SK-N-SH treated with all-trans-retinoic acid at 6 μM for 48 hours (cell line): ENCODE measurements around the gene ARL4D.
"Not testable (repeated sequence)": the region's sequence is repeated elsewhere in the genome, so short reads cannot be mapped to it uniquely, and the experiment has no call there.

Experiments
- ATAC-seq: fragments of 200-7000 bp; cut with Tn5 transposase; 3 replicates; pipeline ENCODE4 v1.9.1; 2020; ENCODE audit warnings: mild to moderate bottlenecking, moderate library complexity
- BACH2 ChIP-seq: fragments of 250-450 bp; sonication (Bioruptor Pico); IDR thresholded peaks from 2 replicates; pipeline ENCODE4 v1.9.0; 2021; ENCODE audit warnings: mild to moderate bottlenecking, borderline replicate concordance
- CSDC2 ChIP-seq: fragments of 250-450 bp; sonication (Bioruptor Pico); IDR thresholded peaks from 2 replicates; pipeline ENCODE4 v1.5.0; 2020; ENCODE audit warnings: mild to moderate bottlenecking, moderate library complexity
- ESRRG ChIP-seq: fragments of 250-450 bp; sonication (Bioruptor Pico); IDR thresholded peaks from 2 replicates; pipeline ENCODE4 v1.6.1; 2021; ENCODE audit warnings: mild to moderate bottlenecking
- ISL1 ChIP-seq: fragments of 250-450 bp; sonication (Bioruptor Pico); IDR thresholded peaks from 2 replicates; pipeline ENCODE4 v2.1.2; 2022; ENCODE audit warnings: mild to moderate bottlenecking, moderate library complexity
- OSR1 ChIP-seq: fragments of 250-450 bp; sonication (Bioruptor Pico); IDR thresholded peaks from 2 replicates; pipeline ENCODE4 v1.8.0; 2022; ENCODE audit warnings: moderate library complexity, mild to moderate bottlenecking, inconsistent platforms
- PATZ1 ChIP-seq: fragments of 250-450 bp; sonication (Bioruptor Pico); IDR thresholded peaks from 2 replicates; pipeline ENCODE4 v1.8.0; 2020; ENCODE audit warnings: mild to moderate bottlenecking, moderate library complexity, borderline replicate concordance
- PPARA ChIP-seq: fragments of 250-450 bp; sonication (Bioruptor Pico); IDR thresholded peaks from 2 replicates; pipeline ENCODE4 v1.5.0; 2020; ENCODE audit warnings: mild to moderate bottlenecking, borderline replicate concordance
- RARB ChIP-seq: fragments of 250-450 bp; sonication (Bioruptor Pico); IDR thresholded peaks from 2 replicates; pipeline ENCODE4 v1.8.0; 2021; ENCODE audit warnings: mild to moderate bottlenecking, moderate library complexity
- SNAI2 ChIP-seq: fragments of 250-450 bp; sonication (Bioruptor Pico); IDR thresholded peaks from 2 replicates; pipeline ENCODE4 v1.5.0; 2020; ENCODE audit warnings: mild to moderate bottlenecking, moderate library complexity
- TOX ChIP-seq: fragments of 250-450 bp; sonication (Bioruptor Pico); IDR thresholded peaks from 2 replicates; pipeline ENCODE4 v1.8.0; 2021; ENCODE audit warnings: mild to moderate bottlenecking, moderate library complexity, borderline replicate concordance
- ZC3H10 ChIP-seq: fragments of 250-450 bp; sonication (Bioruptor Pico); IDR thresholded peaks from 2 replicates; pipeline ENCODE4 v1.5.1; 2021; ENCODE audit warnings: mild to moderate bottlenecking, moderate library complexity
- ZFP3 ChIP-seq: fragments of 250-450 bp; sonication (Bioruptor Pico); IDR thresholded peaks from 2 replicates; pipeline ENCODE4 v1.5.0; 2020; ENCODE audit warnings: mild to moderate bottlenecking, moderate library complexity
- ZFP30 ChIP-seq: fragments of 450-650 bp; formaldehyde crosslinking; IDR thresholded peaks from 2 replicates; pipeline ENCODE4 v1.5.0; 2022; ENCODE audit warnings: mild to moderate bottlenecking, moderate library complexity
- ZNF565 ChIP-seq: fragments of 450-650 bp; formaldehyde crosslinking; conservative IDR thresholded peaks from 2 replicates; pipeline ENCODE4 v1.5.0; 2020; ENCODE audit warnings: low read depth, mild to moderate bottlenecking, moderate library complexity
- ZNF70 ChIP-seq: fragments of 450-650 bp; formaldehyde crosslinking; IDR thresholded peaks from 2 replicates; pipeline ENCODE4 v1.5.0; 2020; ENCODE audit warnings: mild to moderate bottlenecking, moderate library complexity
- ZNF8 ChIP-seq: fragments of 450-650 bp; formaldehyde crosslinking; IDR thresholded peaks from 2 replicates; pipeline ENCODE4 v1.5.0; 2020; ENCODE audit warnings: mild to moderate bottlenecking, moderate library complexity
- TF ChIP-seq, protein P1 (sequence below): fragments of 250-450 bp; sonication (Bioruptor Pico); IDR thresholded peaks from 2 replicates; pipeline ENCODE4 v1.8.0; 2021; ENCODE audit warnings: low read depth, mild to moderate bottlenecking, moderate library complexity, borderline replicate concordance
- TF ChIP-seq, protein P2 (sequence below): fragments of 250-450 bp; sonication (Bioruptor Pico); IDR thresholded peaks from 2 replicates; pipeline ENCODE4 v1.5.1; 2021; ENCODE audit warnings: mild to moderate bottlenecking, moderate library complexity
- TF ChIP-seq, protein P3 (sequence below): fragments of 250-450 bp; sonication (Bioruptor Pico); IDR thresholded peaks from 2 replicates; pipeline ENCODE4 v1.5.1; 2020; ENCODE audit warnings: low read depth, mild to moderate bottlenecking, moderate library complexity

Gene ARL4D

GRCh38 chr17:43393944-43394482, 4.8 kb upstream of the ARL4D start:
- TF ChIP-seq SNAI2 (CRISPR knock-in tag): no peak
- no peak for TF ChIP-seq ESRRG
- no peak for TF ChIP-seq ZFP3 (CRISPR knock-in tag)
- TF ChIP-seq ISL1 (CRISPR knock-in tag): no peak
- TF ChIP-seq, protein P1, sequence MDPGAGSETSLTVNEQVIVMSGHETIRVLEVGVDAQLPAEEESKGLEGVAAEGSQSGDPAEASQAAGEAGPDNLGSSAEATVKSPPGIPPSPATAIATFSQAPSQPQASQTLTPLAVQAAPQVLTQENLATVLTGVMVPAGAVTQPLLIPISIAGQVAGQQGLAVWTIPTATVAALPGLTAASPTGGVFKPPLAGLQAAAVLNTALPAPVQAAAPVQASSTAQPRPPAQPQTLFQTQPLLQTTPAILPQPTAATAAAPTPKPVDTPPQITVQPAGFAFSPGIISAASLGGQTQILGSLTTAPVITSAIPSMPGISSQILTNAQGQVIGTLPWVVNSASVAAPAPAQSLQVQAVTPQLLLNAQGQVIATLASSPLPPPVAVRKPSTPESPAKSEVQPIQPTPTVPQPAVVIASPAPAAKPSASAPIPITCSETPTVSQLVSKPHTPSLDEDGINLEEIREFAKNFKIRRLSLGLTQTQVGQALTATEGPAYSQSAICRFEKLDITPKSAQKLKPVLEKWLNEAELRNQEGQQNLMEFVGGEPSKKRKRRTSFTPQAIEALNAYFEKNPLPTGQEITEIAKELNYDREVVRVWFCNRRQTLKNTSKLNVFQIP (CRISPR knock-in tag): no peak
- TF ChIP-seq ZNF8 (CRISPR knock-in tag): no peak
- no peak for TF ChIP-seq TOX (CRISPR knock-in tag)
- no peak for TF ChIP-seq ZFP30 (CRISPR knock-in tag)
- TF ChIP-seq, protein P2, sequence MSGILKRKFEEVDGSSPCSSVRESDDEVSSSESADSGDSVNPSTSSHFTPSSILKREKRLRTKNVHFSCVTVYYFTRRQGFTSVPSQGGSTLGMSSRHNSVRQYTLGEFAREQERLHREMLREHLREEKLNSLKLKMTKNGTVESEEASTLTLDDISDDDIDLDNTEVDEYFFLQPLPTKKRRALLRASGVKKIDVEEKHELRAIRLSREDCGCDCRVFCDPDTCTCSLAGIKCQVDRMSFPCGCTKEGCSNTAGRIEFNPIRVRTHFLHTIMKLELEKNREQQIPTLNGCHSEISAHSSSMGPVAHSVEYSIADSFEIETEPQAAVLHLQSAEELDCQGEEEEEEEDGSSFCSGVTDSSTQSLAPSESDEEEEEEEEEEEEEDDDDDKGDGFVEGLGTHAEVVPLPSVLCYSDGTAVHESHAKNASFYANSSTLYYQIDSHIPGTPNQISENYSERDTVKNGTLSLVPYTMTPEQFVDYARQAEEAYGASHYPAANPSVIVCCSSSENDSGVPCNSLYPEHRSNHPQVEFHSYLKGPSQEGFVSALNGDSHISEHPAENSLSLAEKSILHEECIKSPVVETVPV (CRISPR knock-in tag): no peak
- TF ChIP-seq BACH2 (CRISPR knock-in tag): no peak
- TF ChIP-seq CSDC2: no peak
- no peak for TF ChIP-seq RARB
- no peak for TF ChIP-seq PPARA
- no peak for TF ChIP-seq ZC3H10 (CRISPR knock-in tag)
- TF ChIP-seq, protein P3, sequence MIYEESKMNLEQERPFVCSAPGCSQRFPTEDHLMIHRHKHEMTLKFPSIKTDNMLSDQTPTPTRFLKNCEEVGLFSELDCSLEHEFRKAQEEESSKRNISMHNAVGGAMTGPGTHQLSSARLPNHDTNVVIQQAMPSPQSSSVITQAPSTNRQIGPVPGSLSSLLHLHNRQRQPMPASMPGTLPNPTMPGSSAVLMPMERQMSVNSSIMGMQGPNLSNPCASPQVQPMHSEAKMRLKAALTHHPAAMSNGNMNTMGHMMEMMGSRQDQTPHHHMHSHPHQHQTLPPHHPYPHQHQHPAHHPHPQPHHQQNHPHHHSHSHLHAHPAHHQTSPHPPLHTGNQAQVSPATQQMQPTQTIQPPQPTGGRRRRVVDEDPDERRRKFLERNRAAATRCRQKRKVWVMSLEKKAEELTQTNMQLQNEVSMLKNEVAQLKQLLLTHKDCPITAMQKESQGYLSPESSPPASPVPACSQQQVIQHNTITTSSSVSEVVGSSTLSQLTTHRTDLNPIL (CRISPR knock-in tag): no peak
- peak; percentile 72 for ATAC-seq

DNA sequence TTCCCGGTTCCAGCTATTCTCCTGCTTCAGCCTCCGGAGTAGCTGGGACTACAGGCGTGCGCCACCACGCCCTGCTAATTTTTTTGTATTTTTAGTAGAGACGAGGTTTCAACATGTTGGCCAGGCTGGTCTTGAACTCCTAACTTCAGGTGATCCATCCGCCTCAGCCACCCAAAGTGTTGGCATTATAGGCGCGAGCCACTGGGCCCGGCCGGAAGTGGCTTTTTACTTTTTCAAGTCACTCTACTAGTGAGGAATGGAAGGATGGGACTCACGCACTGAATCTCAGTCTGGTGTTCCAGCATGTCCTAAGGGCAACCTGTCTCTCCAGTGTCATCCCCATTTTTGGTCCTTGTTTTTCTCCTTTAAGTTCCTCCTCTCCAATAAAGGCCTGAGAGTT, 4.1 kb upstream of the ARL4D start:
- not testable (repeated sequence) for ATAC-seq

DNA sequence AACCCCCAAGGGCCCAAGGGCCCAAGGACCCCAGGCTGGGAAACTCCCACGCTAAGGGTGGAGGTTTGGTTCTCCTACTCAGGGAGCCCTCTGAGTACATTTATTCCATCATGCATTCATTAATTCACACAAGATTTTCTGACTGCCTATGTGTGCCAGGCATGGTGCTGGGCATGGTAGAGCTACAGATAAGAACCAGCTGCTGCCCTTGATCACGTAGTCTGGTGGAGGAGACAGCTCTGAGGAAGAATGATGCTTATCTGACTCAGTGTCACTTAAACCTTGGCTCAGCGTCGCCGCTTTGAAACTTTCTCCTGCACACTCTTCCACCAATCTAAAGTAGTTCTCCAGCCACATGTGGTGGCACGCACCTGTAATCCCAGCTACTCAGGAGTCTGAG, 3.6 kb upstream of the ARL4D start:
- no peak for TF ChIP-seq ZNF70 (CRISPR knock-in tag)
- no peak for ATAC-seq

DNA sequence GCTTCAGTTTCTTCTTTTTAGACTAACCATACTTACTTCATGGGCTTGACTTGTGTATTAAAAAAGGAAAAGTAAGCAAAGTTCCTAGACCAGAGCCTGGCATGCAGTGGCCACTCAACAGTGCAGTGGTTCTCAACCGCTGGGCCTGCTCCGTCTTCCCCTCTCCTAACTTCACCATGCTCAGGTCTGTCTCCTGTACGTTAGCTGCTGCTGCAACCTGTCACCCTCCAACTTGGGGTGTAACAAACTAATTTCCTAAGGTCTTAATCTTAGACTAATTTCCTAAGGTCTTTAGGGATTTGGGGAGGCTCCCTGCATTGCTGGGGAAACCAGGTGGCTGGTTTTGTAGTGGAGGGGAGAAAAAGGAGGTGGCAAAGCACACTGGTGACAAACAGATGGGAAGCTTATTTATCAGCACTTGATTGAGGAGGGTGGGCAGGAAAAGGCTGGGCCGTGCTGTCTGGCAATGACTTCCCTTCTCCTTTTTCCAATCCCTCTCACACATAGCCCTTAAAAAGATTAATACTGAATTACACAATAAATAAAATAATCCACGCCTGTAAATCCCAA, 2.2 kb upstream of the ARL4D start:
- no peak for ATAC-seq

More for the DNA sequence above, 2.2 kb upstream of the ARL4D start:
- TF ChIP-seq ZFP30 (CRISPR knock-in tag) (no peak), ZNF565 (CRISPR knock-in tag) (no peak), ISL1 (CRISPR knock-in tag) (no peak), OSR1 (CRISPR knock-in tag) (no peak), PATZ1 (CRISPR knock-in tag) (no peak), RARB (no peak), ZC3H10 (CRISPR knock-in tag) (no peak), SNAI2 (CRISPR knock-in tag) (no peak), CSDC2 (no peak), BACH2 (CRISPR knock-in tag) (no peak)
- TF ChIP-seq, protein P1 (CRISPR knock-in tag): no peak
